Suprapubic skin (tissue), 4 donors: Measurements from ENCODE around the gene BNC2. TPM values are rescaled to one million over a fixed set of nuclear protein-coding genes. Genes with fewer than 3 reads are reported as not detected.

Experiments
- DNase-seq, 2 donors: peaks; one replicate each; pipeline ENCODE4 v3.0.0-alpha.2; 2019; ENCODE audit warnings: low spot score in 2 of 2
- H3K27ac ChIP-seq: fragments of 200-600 bp; sonication (generic); one replicate; pipeline ENCODE4 v1.5.1; 2019
- H3K27me3 ChIP-seq: fragments of 200-600 bp; sonication (generic); one replicate; pipeline ENCODE4 v1.5.1; 2019
- H3K36me3 ChIP-seq: fragments of 200-600 bp; sonication (generic); one replicate; pipeline ENCODE4 v1.5.1; 2019
- H3K4me1 ChIP-seq: fragments of 200-600 bp; sonication (generic); one replicate; pipeline ENCODE4 v1.5.1; 2019
- H3K4me3 ChIP-seq: fragments of 200-600 bp; sonication (generic); one replicate; pipeline ENCODE4 v1.5.1; 2019; ENCODE audit warnings: mild to moderate bottlenecking
- H3K9me3 ChIP-seq: fragments of 200-600 bp; sonication (generic); one replicate; pipeline ENCODE4 v1.5.1; 2019
- CTCF ChIP-seq, 2 donors: fragments of 200-600 bp in 1 of 2; fragments of 450-650 bp in 1 of 2; sonication (generic) in 1 of 2; IDR thresholded peaks; one replicate each; pipeline ENCODE4 v1.5.1; 2016 to 2019; ENCODE audit warnings: antibody characterized with exemption in 2 of 2, mild to moderate bottlenecking in 1 of 2, moderate library complexity in 1 of 2
- EP300 ChIP-seq: sonication (generic); formaldehyde crosslinking; IDR thresholded peaks from one replicate; pipeline ENCODE4 v1.6.1; 2017; ENCODE audit warnings: antibody characterized with exemption
- POLR2A ChIP-seq, 2 donors: fragments of 450-650 bp; IDR thresholded peaks; one replicate each; pipeline ENCODE4 v1.6.1; 2017; ENCODE audit warnings: antibody characterized with exemption in 2 of 2, mild to moderate bottlenecking in 2 of 2, moderate library complexity in 2 of 2
- POLR2AphosphoS5 ChIP-seq, 3 donors: sonication (generic); formaldehyde crosslinking; IDR thresholded peaks; one replicate each; pipeline ENCODE4 v1.6.1; 2017; ENCODE audit warnings: antibody characterized with exemption in 3 of 3
- WGBS: methylation state at CpG from one replicate; pipeline ENCODE4 v1.1.5; 2018; 5-methylcytosine and 5-hydroxymethylcytosine counted together
- total RNA-seq, 4 donors: library from RNA; depleted of rRNA; stranded (reverse); fragments of >200 nt; gene quantifications; one replicate each; pipeline ENCODE4 v1.1.0, GENCODE V29; 2016

Gene BNC2
- total RNA-seq, 4 donors from 2014 or later: 6.5 to 12.3 (median 8.9) TPM

GRCh38 chr9:16744394-16744793 lies 126.1 kb downstream of the BNC2 start:
- Histone ChIP-seq H3K27me3 (no peaks in the 10 kb centered on the region), H3K4me3 (no peak overlapping the region), H3K4me1 (peaks cover 9% of the 10 kb centered on the region), H3K9me3 (no peaks in the 10 kb centered on the region), H3K27ac (no peak overlapping the region), H3K36me3 (no peaks in the 10 kb centered on the region)
- DNase-seq: no peak
- WGBS: 14% methylated on average over 2 of the region's 2 CpGs
- TF ChIP-seq POLR2A (IDR thresholded peaks at IDR 0.05): no peak
- TF ChIP-seq POLR2AphosphoS5 (IDR thresholded peaks at IDR 0.05): no peak

GRCh38 chr9:16743375-16743774 lies 127.1 kb downstream of the BNC2 start:
- Histone ChIP-seq H3K27me3 (no peaks in the 10 kb centered on the region), H3K27ac (no peak overlapping the region), H3K4me3 (no peak overlapping the region), H3K4me1 (peaks cover 9% of the 10 kb centered on the region), H3K9me3 (no peaks in the 10 kb centered on the region), H3K36me3 (no peaks in the 10 kb centered on the region)
- DNase-seq: no peak
- TF ChIP-seq POLR2AphosphoS5 (IDR thresholded peaks at IDR 0.05) (no peak), POLR2A (IDR thresholded peaks at IDR 0.05) (no peak), CTCF (IDR thresholded peaks at IDR 0.05) (no peak), EP300 (no peak)
- 50% methylated on average over 4 of the region's 4 CpGs for WGBS

GRCh38 chr9:16735001-16735400 lies 135.5 kb downstream of the BNC2 start:
- Histone ChIP-seq H3K4me3 (no peak overlapping the region), H3K27me3 (no peaks in the 10 kb centered on the region), H3K36me3 (no peaks in the 10 kb centered on the region), H3K9me3 (no peaks in the 10 kb centered on the region), H3K4me1 (peaks cover 5% of the 10 kb centered on the region), H3K27ac (no peak overlapping the region)
- DNase-seq: no peak
- TF ChIP-seq CTCF (IDR thresholded peaks at IDR 0.05): no peak
- TF ChIP-seq POLR2AphosphoS5 (IDR thresholded peaks at IDR 0.05): no peak
- TF ChIP-seq EP300: no peak

- no peak for DNase-seq
- Histone ChIP-seq H3K4me3 (no peak overlapping the region), H3K4me1 (peaks cover 12% of the 10 kb centered on the region), H3K27me3 (no peaks in the 10 kb centered on the region), H3K36me3 (no peaks in the 10 kb centered on the region), H3K9me3 (no peaks in the 10 kb centered on the region), H3K27ac (no peak overlapping the region)
- WGBS: 45% methylated on average over 5 of the region's 5 CpGs
- TF ChIP-seq POLR2A (IDR thresholded peaks at IDR 0.05) (no peak), CTCF (IDR thresholded peaks at IDR 0.05) (no peak), POLR2AphosphoS5 (IDR thresholded peaks at IDR 0.05) (no peak), EP300 (no peak)
Observed at GRCh38 chr9:16732546-16732945, 137.9 kb downstream of the BNC2 start.

- Histone ChIP-seq H3K4me3 (no peak overlapping the region), H3K27ac (no peak overlapping the region), H3K27me3 (no peaks in the 10 kb centered on the region), H3K9me3 (no peaks in the 10 kb centered on the region), H3K4me1 (peaks cover 30% of the 10 kb centered on the region), H3K36me3 (no peaks in the 10 kb centered on the region)
- 79% methylated on average over 5 of the region's 5 CpGs for WGBS
- DNase-seq: no peak
- no peak for TF ChIP-seq POLR2A (IDR thresholded peaks at IDR 0.05)
- no peak for TF ChIP-seq POLR2AphosphoS5 (IDR thresholded peaks at IDR 0.05)
- TF ChIP-seq EP300: no peak
- TF ChIP-seq CTCF (IDR thresholded peaks at IDR 0.05): no peak
Observed at GRCh38 chr9:16730162-16730561, 140.3 kb downstream of the BNC2 start.

GRCh38 chr9:16729651-16730050 lies 140.8 kb downstream of the BNC2 start:
- no peak for TF ChIP-seq EP300
- TF ChIP-seq POLR2AphosphoS5 (IDR thresholded peaks at IDR 0.05): no peak
- no peak for TF ChIP-seq POLR2A (IDR thresholded peaks at IDR 0.05)
- no peak for TF ChIP-seq CTCF (IDR thresholded peaks at IDR 0.05)
- Histone ChIP-seq H3K27ac (no peak overlapping the region), H3K9me3 (no peaks in the 10 kb centered on the region), H3K4me1 (peaks cover 30% of the 10 kb centered on the region), H3K36me3 (no peaks in the 10 kb centered on the region), H3K4me3 (no peak overlapping the region), H3K27me3 (no peaks in the 10 kb centered on the region)
- DNase-seq: no peak
- 89% methylated on average over 4 of the region's 4 CpGs for WGBS
